ENCODE measurements around the gene ERC1.

ERC1 gene

GRCh38 chr12:1531654-1532374, 540.8 kb downstream of the ERC1 start:
- Histone ChIP-seq H3K27me3 (ENCODE audit: control insufficient read depth, insufficient read depth, low read length) (peaks cover 11% of the 10 kb centered on the region), H3K4me3 (ENCODE audit: low read length) (peak overlapping the region; percentile 68), H3K27ac (ENCODE audit: low read depth, low read length) (no peak overlapping the region)

GRCh38 chr12:1532375-1533165, 541.5 kb downstream of the ERC1 start:
- Histone ChIP-seq H3K4me3 (ENCODE audit: low read length) (no peak overlapping the region), H3K27me3 (ENCODE audit: control insufficient read depth, insufficient read depth, low read length) (peaks cover 11% of the 10 kb centered on the region), H3K36me3 (ENCODE audit: control insufficient read depth, insufficient read depth, low read length) (no peaks in the 10 kb centered on the region), H3K9ac (ENCODE audit: low read length) (no peak overlapping the region), H3K4me1 (ENCODE audit: control insufficient read depth, insufficient read depth, low read length) (no peaks in the 10 kb centered on the region), H3K27ac (ENCODE audit: low read depth, low read length) (no peak overlapping the region)

More at GRCh38 chr12:1531654-1532374, 540.8 kb downstream of the ERC1 start:
- H3K4me1 ChIP-seq (ENCODE audit: control insufficient read depth, insufficient read depth, low read length) = no peaks in the 10 kb centered on the region
- no peak overlapping the region for H3K9ac ChIP-seq (ENCODE audit: low read length)
- H3K36me3 ChIP-seq (ENCODE audit: control insufficient read depth, insufficient read depth, low read length) = no peaks in the 10 kb centered on the region

DNA sequence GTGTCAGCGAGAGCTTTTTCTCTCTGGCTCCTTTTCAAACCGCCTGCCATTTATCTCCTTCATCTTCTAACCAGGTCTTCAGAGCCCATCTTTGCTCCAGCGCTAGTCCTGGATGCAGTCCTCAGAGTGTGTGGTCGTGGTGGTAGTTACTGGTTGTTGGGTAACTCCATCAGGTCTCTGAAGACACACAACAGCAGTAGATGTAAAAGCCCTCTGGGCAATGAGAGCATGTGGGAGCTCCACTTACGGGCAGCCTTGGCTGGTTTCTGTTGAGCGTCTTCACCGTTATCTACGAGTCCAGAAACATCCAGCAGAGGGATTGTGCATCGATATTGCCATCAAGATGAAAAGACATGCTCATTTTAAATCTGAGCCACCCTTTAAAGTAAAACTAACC, 542.2 kb downstream of the ERC1 start:
- H3K36me3 ChIP-seq (ENCODE audit: control insufficient read depth, insufficient read depth, low read length) = no peaks in the 10 kb centered on the region
- H3K4me3 ChIP-seq (ENCODE audit: low read length) = no peak overlapping the region
- no peak overlapping the region for H3K27ac ChIP-seq (ENCODE audit: low read depth, low read length)
- H3K27me3 ChIP-seq (ENCODE audit: control insufficient read depth, insufficient read depth, low read length) = peaks cover 11% of the 10 kb centered on the region
- H3K9ac ChIP-seq (ENCODE audit: low read length) = no peak overlapping the region
- H3K4me1 ChIP-seq (ENCODE audit: control insufficient read depth, insufficient read depth, low read length) = no peaks in the 10 kb centered on the region

DNA sequence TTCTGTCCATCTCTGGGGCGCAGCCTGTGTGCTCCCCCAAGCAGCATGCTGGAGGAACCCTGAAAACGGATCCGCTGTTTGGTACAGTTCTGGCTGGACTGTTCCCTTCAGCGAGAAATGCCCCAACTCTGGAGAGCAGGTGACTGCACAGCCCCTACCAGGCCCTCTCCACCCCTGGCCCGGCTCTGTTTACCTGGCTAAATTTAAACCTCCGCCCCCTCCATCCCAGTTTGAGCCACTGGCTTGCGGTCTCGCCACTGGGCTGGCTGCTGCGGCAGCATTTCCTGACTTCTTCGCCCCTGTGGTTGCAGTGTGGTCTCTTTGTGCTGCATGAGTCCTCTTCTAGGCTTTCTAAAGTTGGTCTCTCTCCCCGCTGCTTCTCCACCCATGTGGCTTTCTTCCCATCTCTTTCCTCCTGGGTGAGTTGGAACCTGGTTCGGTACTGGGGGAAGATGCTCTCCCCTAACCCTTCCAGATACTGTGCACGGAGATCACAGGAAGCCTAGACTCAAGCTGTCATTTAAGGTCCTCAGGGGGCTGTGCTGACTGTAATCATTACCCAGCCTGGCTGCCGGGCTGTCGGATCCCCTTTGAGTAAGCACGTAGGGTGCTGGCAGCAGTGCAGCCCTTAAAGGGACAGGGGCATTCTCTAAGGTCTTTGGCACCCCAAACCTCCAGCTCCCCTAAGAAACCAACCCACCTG, 542.7 kb downstream of the ERC1 start:
- Histone ChIP-seq H3K27ac (ENCODE audit: low read depth, low read length) (no peak overlapping the region), H3K36me3 (ENCODE audit: control insufficient read depth, insufficient read depth, low read length) (no peaks in the 10 kb centered on the region), H3K9ac (ENCODE audit: low read length) (no peak overlapping the region), H3K4me3 (ENCODE audit: low read length) (peak overlapping the region; percentile 9), H3K27me3 (ENCODE audit: control insufficient read depth, insufficient read depth, low read length) (peaks cover 11% of the 10 kb centered on the region), H3K4me1 (ENCODE audit: control insufficient read depth, insufficient read depth, low read length) (no peaks in the 10 kb centered on the region)

- no peaks in the 10 kb centered on the region for H3K4me1 ChIP-seq (ENCODE audit: control insufficient read depth, insufficient read depth, low read length)
- no peak overlapping the region for H3K4me3 ChIP-seq (ENCODE audit: low read length)
- no peaks in the 10 kb centered on the region for H3K36me3 ChIP-seq (ENCODE audit: control insufficient read depth, insufficient read depth, low read length)
- H3K27ac ChIP-seq (ENCODE audit: low read depth, low read length) = no peak overlapping the region
- H3K27me3 ChIP-seq (ENCODE audit: control insufficient read depth, insufficient read depth, low read length) = peaks cover 11% of the 10 kb centered on the region
- H3K9ac ChIP-seq (ENCODE audit: low read length) = no peak overlapping the region
These were observed 543.7 kb downstream of the ERC1 start for GRCh38 chr12:1534748-1535147.

DNA sequence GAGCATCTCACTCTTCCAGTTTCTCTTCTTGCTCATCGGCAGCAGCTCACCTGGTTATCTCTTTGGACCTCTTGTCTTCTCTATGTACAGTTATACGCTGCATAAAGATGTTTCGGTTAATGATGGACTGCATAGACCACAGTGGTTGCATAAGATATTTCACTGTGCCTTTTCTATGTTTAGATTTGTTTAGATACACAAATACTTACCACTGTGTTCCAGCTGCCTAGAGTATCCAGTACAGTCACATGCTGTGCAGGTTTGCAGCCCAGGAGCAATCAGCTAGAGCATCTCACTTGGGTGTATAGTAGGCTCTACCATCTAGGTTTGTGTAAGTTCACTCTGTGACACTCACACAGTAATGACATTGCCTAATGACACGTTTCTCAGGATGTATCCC, 545.8 kb downstream of the ERC1 start:
- Histone ChIP-seq H3K9ac (ENCODE audit: low read length) (no peak overlapping the region), H3K4me1 (ENCODE audit: control insufficient read depth, insufficient read depth, low read length) (no peaks in the 10 kb centered on the region), H3K36me3 (ENCODE audit: control insufficient read depth, insufficient read depth, low read length) (no peaks in the 10 kb centered on the region), H3K4me3 (ENCODE audit: low read length) (no peak overlapping the region), H3K27ac (ENCODE audit: low read depth, low read length) (no peak overlapping the region), H3K27me3 (ENCODE audit: control insufficient read depth, insufficient read depth, low read length) (peaks cover 6% of the 10 kb centered on the region)

DNA sequence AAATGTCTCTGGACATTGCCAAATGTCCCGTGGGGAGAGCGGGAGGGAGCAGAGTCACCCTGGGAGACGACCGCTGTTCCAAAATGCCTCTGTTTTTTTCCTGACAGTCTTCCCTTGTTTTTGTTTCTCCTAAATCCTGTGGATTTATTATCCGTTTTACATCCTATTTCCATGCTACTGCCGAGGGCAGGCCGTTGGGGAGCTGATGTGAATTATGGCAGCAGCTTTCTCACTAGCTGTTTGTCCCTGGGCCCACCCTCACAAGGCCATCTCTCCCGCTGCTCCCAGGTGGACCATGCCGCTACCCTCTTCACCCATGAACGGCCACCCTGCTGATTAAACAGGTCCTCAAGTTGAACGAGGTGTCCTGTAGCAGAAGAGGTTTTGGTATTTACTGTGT, 548.1 kb downstream of the ERC1 start:
- H3K9ac ChIP-seq (ENCODE audit: low read length) = no peak overlapping the region
- H3K36me3 ChIP-seq (ENCODE audit: control insufficient read depth, insufficient read depth, low read length) = no peaks in the 10 kb centered on the region
- H3K4me3 ChIP-seq (ENCODE audit: low read length) = no peak overlapping the region
- no peak overlapping the region for H3K27ac ChIP-seq (ENCODE audit: low read depth, low read length)
- no peaks in the 10 kb centered on the region for H3K4me1 ChIP-seq (ENCODE audit: control insufficient read depth, insufficient read depth, low read length)
- no peaks in the 10 kb centered on the region for H3K27me3 ChIP-seq (ENCODE audit: control insufficient read depth, insufficient read depth, low read length)

DNA sequence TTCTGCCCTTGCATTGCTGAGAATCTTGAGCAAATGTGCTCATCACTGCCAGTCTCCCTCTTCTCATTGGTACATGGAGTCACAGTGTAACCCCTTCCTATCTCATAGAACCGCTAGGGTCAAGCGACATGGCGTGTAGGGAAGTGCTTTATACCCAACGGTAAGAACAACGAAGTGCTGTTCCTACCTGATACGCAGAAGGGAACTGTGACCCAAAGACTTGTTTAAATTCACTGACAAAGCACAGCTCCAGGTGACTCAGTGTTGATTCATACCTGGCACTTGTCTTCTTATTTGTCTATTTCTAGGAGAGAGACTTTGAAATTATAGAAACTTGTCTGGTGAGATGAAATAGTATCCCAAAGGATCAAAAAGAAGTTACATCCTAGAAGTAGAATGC, 549.7 kb downstream of the ERC1 start:
- H3K4me3 ChIP-seq (ENCODE audit: low read length) = no peak overlapping the region
- no peaks in the 10 kb centered on the region for H3K27me3 ChIP-seq (ENCODE audit: control insufficient read depth, insufficient read depth, low read length)
- no peak overlapping the region for H3K27ac ChIP-seq (ENCODE audit: low read depth, low read length)
- no peak overlapping the region for H3K9ac ChIP-seq (ENCODE audit: low read length)
- no peaks in the 10 kb centered on the region for H3K4me1 ChIP-seq (ENCODE audit: control insufficient read depth, insufficient read depth, low read length)
- no peaks in the 10 kb centered on the region for H3K36me3 ChIP-seq (ENCODE audit: control insufficient read depth, insufficient read depth, low read length)

DNA sequence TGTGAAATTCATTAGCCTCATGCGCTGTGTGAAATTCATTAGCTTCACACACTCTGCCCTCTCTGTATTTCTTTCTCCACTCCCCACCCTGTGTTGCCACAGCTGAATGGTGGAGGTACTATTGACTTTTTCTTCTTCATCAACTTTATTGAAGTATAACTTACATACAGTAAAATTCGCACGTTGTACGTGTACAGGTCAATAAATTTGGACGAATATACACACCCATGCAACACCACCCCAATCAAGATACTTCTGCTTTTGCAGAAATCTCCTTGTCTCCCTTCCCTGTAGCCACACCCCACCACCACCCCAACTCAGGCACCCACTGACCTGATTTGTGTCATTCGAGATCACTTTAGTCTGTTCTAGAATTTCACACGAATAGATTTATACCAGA, 551.6 kb downstream of the ERC1 start:
- Histone ChIP-seq H3K27ac (ENCODE audit: low read depth, low read length) (no peak overlapping the region), H3K27me3 (ENCODE audit: control insufficient read depth, insufficient read depth, low read length) (no peaks in the 10 kb centered on the region), H3K36me3 (ENCODE audit: control insufficient read depth, insufficient read depth, low read length) (no peaks in the 10 kb centered on the region), H3K4me1 (ENCODE audit: control insufficient read depth, insufficient read depth, low read length) (no peaks in the 10 kb centered on the region), H3K4me3 (ENCODE audit: low read length) (no peak overlapping the region), H3K9ac (ENCODE audit: low read length) (no peak overlapping the region)

GRCh38 chr12:1544996-1545700, 554.1 kb downstream of the ERC1 start:
- H3K36me3 ChIP-seq (ENCODE audit: control insufficient read depth, insufficient read depth, low read length) = no peaks in the 10 kb centered on the region
- H3K4me1 ChIP-seq (ENCODE audit: control insufficient read depth, insufficient read depth, low read length) = no peaks in the 10 kb centered on the region
- H3K4me3 ChIP-seq (ENCODE audit: low read length) = no peak overlapping the region
- no peak overlapping the region for H3K9ac ChIP-seq (ENCODE audit: low read length)
- H3K27me3 ChIP-seq (ENCODE audit: control insufficient read depth, insufficient read depth, low read length) = no peaks in the 10 kb centered on the region
- H3K27ac ChIP-seq (ENCODE audit: low read depth, low read length) = no peak overlapping the region
